ENCODE data around the gene ZFAND3. TPM values are rescaled to one million over a fixed set of nuclear protein-coding genes. Genes with fewer than 3 reads are reported as not detected.
A peak's percentile ranks its signal among the peaks of the same experiment; 100 is the strongest.

The ZFAND3 gene
- total and polyA plus RNA-seq, 10 donors = 9.3 to 63.7 (median 49.9) TPM

GRCh38 chr6:37812841-37813240 is 6.7 kb upstream of the ZFAND3 start:
- 46 to 83% (median 74%) methylated on average over 1 of the region's 1 CpG for WGBS, 5 donors

DNA sequence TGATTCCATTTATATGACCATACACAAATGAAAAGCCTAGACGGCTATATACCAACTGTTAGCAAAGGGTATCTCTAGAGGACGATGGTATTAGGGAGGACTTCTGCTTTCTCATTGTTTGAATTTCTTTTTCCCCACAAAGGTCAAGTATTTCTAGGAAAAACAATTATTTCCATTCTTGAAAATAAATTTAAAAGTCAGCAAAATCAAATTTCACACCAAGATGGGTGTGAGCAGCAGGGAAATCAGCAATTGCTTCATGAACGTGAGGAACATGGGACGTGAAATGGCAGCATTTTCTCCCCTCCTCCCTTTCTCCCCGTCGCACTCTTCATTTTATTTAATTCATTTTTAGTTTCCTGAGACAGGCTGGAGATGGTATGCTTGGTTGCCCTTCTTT is 5.2 kb upstream of the ZFAND3 start:
- DNase-seq = no peak
- intact Hi-C loops (cut with DNase I; ENCODE audit: low total_unique reads) = no loop called here
- no peaks in the 10 kb centered on the region for H3K9me3 ChIP-seq
- no peak overlapping the region for H3K27ac ChIP-seq
- H3K27me3 ChIP-seq (replicated peaks in 1 of 7) = no peaks in the 10 kb centered on the region
- peaks cover 6 to 28% (median 12%) of the 10 kb centered on the region in 6 donors for H3K4me1 ChIP-seq
- no peak overlapping the region for H3K4me3 ChIP-seq
- WGBS, 5 donors = 90 to 92% (median 91%) methylated on average over 6 of the region's 6 CpGs
- H3K36me3 ChIP-seq = no peaks in the 10 kb centered on the region
- no peak for TF ChIP-seq POLR2A (IDR thresholded peaks at IDR 0.05)
- TF ChIP-seq, protein P1, sequence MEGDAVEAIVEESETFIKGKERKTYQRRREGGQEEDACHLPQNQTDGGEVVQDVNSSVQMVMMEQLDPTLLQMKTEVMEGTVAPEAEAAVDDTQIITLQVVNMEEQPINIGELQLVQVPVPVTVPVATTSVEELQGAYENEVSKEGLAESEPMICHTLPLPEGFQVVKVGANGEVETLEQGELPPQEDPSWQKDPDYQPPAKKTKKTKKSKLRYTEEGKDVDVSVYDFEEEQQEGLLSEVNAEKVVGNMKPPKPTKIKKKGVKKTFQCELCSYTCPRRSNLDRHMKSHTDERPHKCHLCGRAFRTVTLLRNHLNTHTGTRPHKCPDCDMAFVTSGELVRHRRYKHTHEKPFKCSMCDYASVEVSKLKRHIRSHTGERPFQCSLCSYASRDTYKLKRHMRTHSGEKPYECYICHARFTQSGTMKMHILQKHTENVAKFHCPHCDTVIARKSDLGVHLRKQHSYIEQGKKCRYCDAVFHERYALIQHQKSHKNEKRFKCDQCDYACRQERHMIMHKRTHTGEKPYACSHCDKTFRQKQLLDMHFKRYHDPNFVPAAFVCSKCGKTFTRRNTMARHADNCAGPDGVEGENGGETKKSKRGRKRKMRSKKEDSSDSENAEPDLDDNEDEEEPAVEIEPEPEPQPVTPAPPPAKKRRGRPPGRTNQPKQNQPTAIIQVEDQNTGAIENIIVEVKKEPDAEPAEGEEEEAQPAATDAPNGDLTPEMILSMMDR (IDR thresholded peaks at IDR 0.05 in 8 of 11, conservative IDR thresholded peaks at IDR 0.05 in 3 of 11) = no peak
- TF ChIP-seq POLR2AphosphoS5 (IDR thresholded peaks at IDR 0.05) = no peak

More at GRCh38 chr6:37812841-37813240, 6.7 kb upstream of the ZFAND3 start:
- TF ChIP-seq POLR2A (IDR thresholded peaks at IDR 0.05) = no peak
- TF ChIP-seq, protein P1 (IDR thresholded peaks at IDR 0.05 in 8 of 11, conservative IDR thresholded peaks at IDR 0.05 in 3 of 11) = no peak
- no peak for TF ChIP-seq POLR2AphosphoS5 (IDR thresholded peaks at IDR 0.05)
- Histone ChIP-seq H3K4me3 (no peak overlapping the region), H3K9me3 (no peaks in the 10 kb centered on the region), H3K27me3 (replicated peaks in 1 of 7) (no peaks in the 10 kb centered on the region), H3K27ac (no peak overlapping the region), H3K4me1 (peaks cover 0 to 20% (median 5%) of the 10 kb centered on the region in 6 donors), H3K36me3 (no peaks in the 10 kb centered on the region)
- DNase-seq = no peak
- intact Hi-C loops (cut with DNase I; ENCODE audit: low total_unique reads) = no loop called here

DNA sequence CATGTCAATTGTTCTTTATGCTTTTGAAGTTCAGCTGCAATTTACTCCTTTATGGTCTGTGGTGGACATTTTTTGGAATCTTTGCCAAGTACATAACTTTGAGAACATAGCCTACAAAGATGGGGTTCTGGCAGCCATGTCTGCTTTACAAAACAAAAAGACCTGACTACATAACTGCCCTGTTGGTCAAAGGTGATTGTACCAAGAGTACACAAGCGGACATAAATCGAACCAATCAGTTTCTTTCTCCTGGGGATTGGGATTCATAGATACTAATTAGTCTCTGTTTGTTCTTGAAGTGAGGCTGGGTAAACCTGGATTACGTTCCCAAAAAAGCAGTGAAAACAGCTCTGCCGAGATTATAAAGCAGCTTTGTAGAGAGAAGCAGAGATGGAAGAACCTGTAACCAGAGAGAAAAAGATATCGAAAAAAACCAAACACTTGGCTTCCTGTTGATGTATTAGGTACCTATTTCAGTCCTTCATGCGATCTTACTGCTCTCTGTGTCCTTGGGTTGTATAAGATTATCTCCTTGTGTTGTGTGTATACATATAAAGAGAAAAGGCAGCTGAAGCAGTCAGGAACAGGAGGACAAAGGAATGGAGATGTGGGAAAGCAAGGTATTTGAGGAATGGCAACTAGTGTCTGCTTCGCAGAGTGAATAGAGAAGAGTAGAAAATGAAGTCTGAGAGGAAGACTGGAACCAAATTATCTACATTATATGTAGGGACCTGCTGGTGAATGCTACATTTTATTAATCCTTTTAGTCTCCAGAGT is 2.7 kb upstream of the ZFAND3 start:
- Histone ChIP-seq H3K27ac (no peak overlapping the region), H3K27me3 (replicated peaks in 1 of 7) (no peaks in the 10 kb centered on the region), H3K4me3 (no peak overlapping the region), H3K4me1 (peaks cover 18 to 45% (median 28%) of the 10 kb centered on the region in 6 donors), H3K9me3 (no peaks in the 10 kb centered on the region), H3K36me3 (no peaks in the 10 kb centered on the region)
- no peak for DNase-seq
- 81 to 93% (median 91%) methylated on average over 7 of the region's 7 CpGs for WGBS, 5 donors
- intact Hi-C loops (cut with DNase I; ENCODE audit: low total_unique reads) = no loop called here
- TF ChIP-seq, protein P1 (IDR thresholded peaks at IDR 0.05 in 8 of 11, conservative IDR thresholded peaks at IDR 0.05 in 3 of 11) = no peak
- TF ChIP-seq POLR2A (IDR thresholded peaks at IDR 0.05) = no peak
- no peak for TF ChIP-seq POLR2AphosphoS5 (IDR thresholded peaks at IDR 0.05)

- intact Hi-C loops (cut with DNase I; ENCODE audit: low total_unique reads) = no loop called here
- peak; percentile 94 to 97 (median 94) for TF ChIP-seq POLR2AphosphoS5 (IDR thresholded peaks at IDR 0.05)
- TF ChIP-seq, protein P1 (IDR thresholded peaks at IDR 0.05 in 8 of 11, conservative IDR thresholded peaks at IDR 0.05 in 3 of 11) = peak in 1 of 11 experiments; percentile 15
- peak; percentile 25 to 88 (median 42) for TF ChIP-seq POLR2A (IDR thresholded peaks at IDR 0.05)
- 0 to 1% (median 0%) methylated on average over 18 to 27 of the region's 27 CpGs for WGBS, 5 donors
These were observed 871 bp upstream of the ZFAND3 start for GRCh38 chr6:37818536-37819176.

More at GRCh38 chr6:37818536-37819176, 871 bp upstream of the ZFAND3 start:
- Histone ChIP-seq H3K27ac (peak overlapping the region; percentile 92 to 99 (median 98)), H3K4me3 (peak overlapping the region; percentile 57 to 94 (median 83)), H3K27me3 (replicated peaks in 1 of 7) (no peaks in the 10 kb centered on the region), H3K36me3 (no peaks in the 10 kb centered on the region), H3K4me1 (peaks cover 35 to 55% (median 45%) of the 10 kb centered on the region in 6 donors), H3K9me3 (no peaks in the 10 kb centered on the region)
- DNase-seq = peak; percentile 99

Data from spleen (tissue), 11 donors.